G401.6 (cell line): ENCODE measurements around the gene LITAFD.
"Not testable (repeated sequence)": the region's sequence is repeated elsewhere in the genome, so short reads cannot be mapped to it uniquely, and the experiment has no call there.

Experiments
- FAIRE-seq: peaks from 2 replicates; lab custom pipeline; 2012; peaks lifted over from hg19 to GRCh38; lab: Jason Lieb, UNC

LITAFD gene

GRCh38 chr16:8872967-8873865 is 8.9 kb upstream of the LITAFD start:
- FAIRE-seq: no peak

- FAIRE-seq: not testable (repeated sequence)
Measured at GRCh38 chr16:8873866-8874195, 8.3 kb upstream of the LITAFD start.

GRCh38 chr16:8874388-8874787 is 7.8 kb upstream of the LITAFD start:
- FAIRE-seq: no peak

GRCh38 chr16:8875317-8875716 is 6.8 kb upstream of the LITAFD start:
- FAIRE-seq: not testable (repeated sequence)

GRCh38 chr16:8877894-8878522 is 4.1 kb upstream of the LITAFD start:
- FAIRE-seq: no peak

- FAIRE-seq: no peak
Measured at GRCh38 chr16:8878523-8878911, 3.6 kb upstream of the LITAFD start.

GRCh38 chr16:8880839-8881510 is 1.2 kb upstream of the LITAFD start:
- no peak for FAIRE-seq

GRCh38 chr16:8882725-8883377 is 700 bp downstream of the LITAFD start:
- FAIRE-seq: no peak

GRCh38 chr16:8885674-8886592 is 3.8 kb downstream of the LITAFD start:
- FAIRE-seq: no peak

GRCh38 chr16:8886593-8887430 is 4.7 kb downstream of the LITAFD start:
- FAIRE-seq: no peak

GRCh38 chr16:8887431-8887765 is 5.2 kb downstream of the LITAFD start:
- FAIRE-seq: no peak

- no peak for FAIRE-seq
Measured at GRCh38 chr16:8887952-8888560, 5.9 kb downstream of the LITAFD start.

GRCh38 chr16:8888951-8889892 is 7.1 kb downstream of the LITAFD start:
- FAIRE-seq: no peak

GRCh38 chr16:8889893-8890548 is 7.9 kb downstream of the LITAFD start:
- FAIRE-seq: no peak

GRCh38 chr16:8890549-8890921 is 8.4 kb downstream of the LITAFD start:
- FAIRE-seq: no peak

GRCh38 chr16:8892101-8892575 is 10.0 kb downstream of the LITAFD start:
- no peak for FAIRE-seq

GRCh38 chr16:8893426-8893825 is 11.3 kb downstream of the LITAFD start:
- no peak for FAIRE-seq

GRCh38 chr16:8893976-8894690 is 12.0 kb downstream of the LITAFD start:
- FAIRE-seq: no peak
